Measurements from ENCODE around the gene CFAP141. TPM values are rescaled to one million over a fixed set of nuclear protein-coding genes. Genes with fewer than 3 reads are reported as not detected.

Gene CFAP141
- total and polyA plus RNA-seq, 2 of the 13 experiments (the other 11 are each of a cell fraction or from before 2014, with no cell fraction given): not detected

- H3K27me3 ChIP-seq (ENCODE audit: control insufficient read depth in 1 of 2, insufficient read depth in 2 of 2, low read length in 2 of 2): no peaks in the 10 kb centered on the region
- CTCF ChIA-PET (ENCODE audit: low intra/inter-chr PET ratio, low total read pairs): no interaction called here
- DNase-seq (ENCODE audit: low spot score) (no peak), ATAC-seq (no peak), FAIRE-seq (no peak)
- H3K79me2 ChIP-seq (ENCODE audit: insufficient read depth, low read length): no peaks in the 10 kb centered on the region
- H3K4me2 ChIP-seq (ENCODE audit: low read depth, low read length): no peak overlapping the region
- no peaks in the 10 kb centered on the region for H3K4me1 ChIP-seq (ENCODE audit: insufficient read depth, low read length)
- BruUV-seq (replicated peaks): no TSS peak
- 96% methylated on average over 7 of the region's 7 CpGs for WGBS (ENCODE audit: low lambda C conversion rate)
- no peak overlapping the region for H3K27ac ChIP-seq (ENCODE audit: extremely low read length, insufficient read depth, low read length)
- H4K20me1 ChIP-seq (ENCODE audit: insufficient read depth, low read length): no peaks in the 10 kb centered on the region
- no peak overlapping the region for H3K9ac ChIP-seq (ENCODE audit: insufficient read depth, low read depth, low read length)
- no peak overlapping the region for H2AFZ ChIP-seq (ENCODE audit: low read length)
- H3K9me3 ChIP-seq (ENCODE audit: low read length): no peaks in the 10 kb centered on the region
- in situ Hi-C loops (cut with HindIII; ENCODE audit: extremely low pct_ligation_motif_present, low pct_unique_long_range_greater_than_20kb): no loop called here
- intact Hi-C loops (cut with micrococcal nuclease; ENCODE audit: unreplicated experiment): no loop called here
- no peak overlapping the region for H3K4me3 ChIP-seq (replicated peaks in 1 of 3; ENCODE audit: insufficient read depth in 1 of 3, low read depth in 2 of 3, low read length in 3 of 3)
- POLR2A ChIA-PET: no interaction called here
- H3K36me3 ChIP-seq (replicated peaks in 1 of 2; ENCODE audit: control insufficient read depth in 1 of 2, insufficient read depth in 2 of 2, low read length in 2 of 2): peaks cover 42 to 98% of the 10 kb centered on the region in 2 experiments
- TF ChIP-seq HINFP (CRISPR knock-in tag; IDR thresholded peaks at IDR 0.05; ENCODE audit: low read depth) (no peak), CAMTA2 (CRISPR knock-in tag; IDR thresholded peaks at IDR 0.05; ENCODE audit: borderline replicate concordance) (no peak), AHR (CRISPR knock-in tag; IDR thresholded peaks at IDR 0.05) (no peak), NFKBIZ (CRISPR knock-in tag; IDR thresholded peaks at IDR 0.05) (no peak), ESRRA (CRISPR knock-in tag; IDR thresholded peaks at IDR 0.05; ENCODE audit: low read depth) (no peak), SALL2 (CRISPR knock-in tag; IDR thresholded peaks at IDR 0.05) (no peak), ZNF350 (CRISPR knock-in tag; IDR thresholded peaks at IDR 0.05; ENCODE audit: borderline replicate concordance, low read depth) (no peak), PREB (CRISPR knock-in tag; IDR thresholded peaks at IDR 0.05) (no peak), RXRB (CRISPR knock-in tag; IDR thresholded peaks at IDR 0.05; ENCODE audit: borderline replicate concordance) (no peak), TAF1 (CRISPR knock-in tag; IDR thresholded peaks at IDR 0.05) (no peak), GTF3A (CRISPR knock-in tag; conservative IDR thresholded peaks at IDR 0.05) (no peak)
These were observed 47.5 kb upstream of the CFAP141 start for GRCh38 chr1:154253671-154254070.

Data from HepG2 (cell line).